HG03469 (cell line): ENCODE measurements around the gene VPS35L.
A peak's percentile ranks its signal among the peaks of the same experiment; 100 is the strongest.
"Not testable (repeated sequence)": the region's sequence is repeated elsewhere in the genome, so short reads cannot be mapped to it uniquely, and the experiment has no call there.

ENCODE experiments used
- ATAC-seq: cut with Tn5 transposase; IDR thresholded peaks from one replicate; pipeline ENCODE4 v1.9.1; 2021; ENCODE audit warnings: mild to moderate bottlenecking, moderate library complexity, moderate number of reproducible peaks; ENCODE audit not compliant: unreplicated experiment

The VPS35L gene

DNA sequence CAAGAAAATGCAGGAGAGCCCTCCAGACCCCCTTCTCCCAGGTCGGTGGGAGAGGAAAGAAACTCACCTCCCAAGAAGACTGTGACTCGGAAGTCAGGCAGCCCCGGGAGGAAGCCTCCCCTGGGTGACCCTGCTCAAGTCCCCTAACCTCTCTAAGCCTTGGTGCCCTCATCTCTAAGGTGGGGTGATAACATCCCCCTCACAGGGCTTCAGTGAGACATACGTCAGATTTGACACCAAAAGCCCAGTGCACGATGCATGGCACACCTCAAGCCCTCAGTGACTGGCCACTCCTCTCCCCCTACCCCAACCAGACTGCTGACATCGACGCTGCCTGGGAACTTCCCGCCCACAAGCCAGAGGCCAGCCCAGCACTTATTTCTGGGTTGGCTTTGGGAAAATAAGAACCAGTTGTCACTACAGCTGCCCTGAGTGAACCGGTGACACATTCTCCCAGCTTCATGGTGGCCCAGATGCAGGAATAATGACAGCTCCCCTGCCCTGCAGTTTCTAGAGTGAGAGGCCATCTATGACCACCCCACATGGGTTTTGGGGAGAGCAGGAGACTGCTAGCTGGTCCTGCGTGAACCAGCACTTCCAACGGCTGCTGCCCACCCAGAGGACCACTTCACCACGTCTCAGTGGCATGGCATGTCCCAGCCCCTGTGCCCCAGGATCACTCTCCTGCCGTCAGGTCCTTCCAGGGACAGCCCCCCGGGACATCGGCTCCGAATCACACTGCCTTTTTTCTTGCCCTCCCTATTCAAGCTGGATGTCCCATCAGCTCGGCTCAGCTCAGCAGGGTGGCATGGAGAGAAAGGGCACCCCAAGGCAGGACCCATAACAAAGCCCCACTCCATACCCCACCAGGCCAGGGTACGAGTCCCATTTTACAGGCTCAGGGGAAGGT lies 153.0 kb downstream of the VPS35L start:
- no peak for ATAC-seq

DNA sequence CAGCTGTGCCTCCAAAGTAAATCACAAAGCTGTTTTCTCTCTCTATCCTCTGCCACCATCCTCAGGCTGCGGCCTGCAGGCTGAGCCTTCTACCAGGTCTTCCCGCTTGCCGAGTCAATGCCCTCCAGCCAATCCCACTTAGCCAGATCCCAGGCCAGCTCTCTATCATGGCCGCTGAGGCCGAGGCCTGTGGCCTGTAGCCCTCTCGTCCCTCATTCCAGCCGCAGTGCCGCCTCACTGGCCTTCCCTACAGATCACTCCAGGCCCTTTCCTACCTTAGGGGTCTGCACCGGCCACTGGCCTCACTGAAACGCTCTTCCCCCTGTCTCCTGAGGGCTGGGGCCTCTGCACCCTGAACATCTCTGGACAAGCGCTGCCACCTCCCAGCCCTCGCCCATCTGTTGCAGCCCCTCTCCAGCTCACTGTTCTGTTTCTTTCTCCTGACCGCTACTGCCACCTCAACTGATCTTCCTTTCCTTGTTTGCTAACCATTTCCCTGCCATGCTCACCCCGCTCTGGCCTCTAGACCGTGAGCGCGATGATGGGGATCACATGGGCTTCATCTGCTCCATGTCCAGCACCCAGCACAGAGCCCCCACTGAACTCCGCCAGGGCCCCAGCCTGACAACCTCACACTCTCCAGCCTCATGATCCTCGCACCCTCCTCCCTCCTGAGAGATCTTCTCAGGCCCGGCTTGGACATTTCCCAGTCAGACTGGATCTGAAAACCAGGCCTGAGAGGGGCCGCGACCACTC lies 154.1 kb downstream of the VPS35L start:
- no peak for ATAC-seq

DNA sequence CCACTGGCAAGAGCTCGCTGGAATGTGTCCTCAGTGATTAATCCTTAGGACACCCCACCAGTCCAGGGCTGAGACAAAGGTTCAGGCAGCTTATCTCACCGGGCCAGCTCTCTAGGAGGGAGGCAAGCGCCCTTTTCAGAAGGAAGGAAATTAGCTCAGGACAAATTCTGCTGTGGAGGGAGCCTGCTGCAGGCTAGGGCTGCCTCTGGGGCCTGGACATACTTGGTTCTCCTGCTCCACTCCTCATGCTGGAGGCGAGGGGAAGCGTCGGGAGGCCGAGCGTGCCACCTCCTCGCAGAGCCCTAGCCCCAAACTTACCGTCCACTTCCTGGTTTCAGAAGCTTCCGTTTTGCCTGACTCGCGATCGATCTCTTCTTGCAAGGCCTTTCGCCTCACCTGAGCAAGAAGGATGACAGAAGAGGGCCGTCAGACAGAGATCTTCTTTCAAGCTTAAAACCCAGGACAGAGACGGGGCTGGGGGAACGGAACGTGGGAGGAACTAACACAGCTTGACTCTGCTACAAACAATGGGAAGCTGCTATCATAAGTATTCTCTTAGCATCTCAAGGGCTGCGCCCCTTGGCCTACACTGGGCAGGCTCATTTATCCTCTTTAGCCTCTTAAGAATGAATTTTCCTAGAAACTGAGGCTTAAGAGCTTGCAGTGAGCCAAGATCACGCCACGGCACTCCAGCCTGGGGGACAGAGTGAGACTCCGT lies 154.8 kb downstream of the VPS35L start:
- ATAC-seq = no peak

DNA sequence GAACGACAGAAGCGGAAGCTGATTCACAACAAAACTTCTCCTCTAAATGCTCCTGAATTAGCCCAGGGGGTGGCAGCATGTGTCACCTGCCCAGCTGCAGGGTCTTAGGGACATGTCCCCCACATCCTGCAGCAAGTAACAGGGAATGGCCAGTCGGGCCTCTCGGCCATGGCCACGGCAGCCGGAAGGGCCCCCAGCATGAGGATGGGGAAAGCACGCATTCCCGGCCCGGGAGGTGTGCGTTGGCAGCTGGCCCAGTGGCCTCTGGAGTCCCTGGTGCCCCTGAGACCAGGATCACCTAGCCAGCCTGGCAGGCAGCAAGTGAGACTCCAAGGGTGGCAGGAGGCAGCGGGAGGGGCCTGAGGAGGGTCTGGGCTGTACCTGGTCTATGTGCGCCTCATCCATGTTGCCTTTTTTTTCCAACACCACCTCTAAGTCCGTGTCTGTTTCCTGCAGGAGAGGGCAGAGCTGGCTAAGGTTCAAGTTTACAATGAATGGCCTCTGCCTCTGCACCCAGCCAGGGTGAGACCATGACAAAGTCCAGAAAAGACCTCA lies 155.6 kb downstream of the VPS35L start:
- ATAC-seq = no peak

DNA sequence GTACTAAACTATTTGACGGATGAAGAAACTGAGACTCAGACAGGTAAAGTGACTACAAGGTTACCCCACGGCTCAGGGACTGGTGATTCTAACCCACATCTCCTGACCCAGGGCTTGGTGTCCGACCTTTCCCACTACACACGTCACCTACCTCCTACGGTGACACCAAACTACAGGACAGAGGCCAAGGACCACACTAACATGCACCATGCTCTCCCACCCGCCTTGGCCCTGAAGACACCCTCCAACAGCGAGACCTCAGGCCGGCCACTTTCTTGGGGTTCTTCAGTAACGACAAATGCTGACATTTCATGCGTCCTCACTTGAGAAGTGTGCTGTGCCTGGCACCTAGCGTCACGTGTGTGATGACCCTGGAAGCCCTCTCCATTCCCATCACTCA lies 156.1 kb downstream of the VPS35L start:
- no peak for ATAC-seq

DNA sequence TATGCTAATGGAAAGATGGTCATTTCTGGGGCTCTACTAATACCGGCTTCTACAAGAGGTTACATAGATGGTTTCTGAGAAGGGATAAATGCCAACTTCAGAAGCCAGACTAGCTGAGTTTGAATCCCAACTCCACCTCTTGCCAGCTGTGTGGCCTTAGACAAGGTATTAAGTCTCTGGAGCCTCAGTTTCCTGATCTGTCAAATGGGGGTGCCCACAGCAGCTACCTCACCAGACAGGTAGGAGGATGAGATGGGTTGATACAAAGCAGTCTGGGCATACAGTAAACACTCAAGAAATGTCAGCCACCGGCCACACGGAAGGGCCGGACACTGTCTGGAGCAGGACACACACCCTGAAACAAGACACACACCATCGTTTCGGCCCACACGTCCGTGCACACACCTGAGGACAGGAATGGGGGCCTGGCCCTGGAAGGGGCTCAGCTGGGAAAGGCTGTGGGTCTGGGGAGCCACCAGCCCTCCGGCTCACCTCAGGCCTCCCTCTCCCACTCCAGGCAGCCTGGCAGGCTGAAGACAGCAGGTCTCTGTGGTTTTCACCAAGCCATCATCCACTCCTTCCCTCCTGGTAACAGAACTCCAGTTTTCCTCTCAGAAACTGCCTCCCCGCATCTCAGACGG lies 157.0 kb downstream of the VPS35L start:
- ATAC-seq = no peak

DNA sequence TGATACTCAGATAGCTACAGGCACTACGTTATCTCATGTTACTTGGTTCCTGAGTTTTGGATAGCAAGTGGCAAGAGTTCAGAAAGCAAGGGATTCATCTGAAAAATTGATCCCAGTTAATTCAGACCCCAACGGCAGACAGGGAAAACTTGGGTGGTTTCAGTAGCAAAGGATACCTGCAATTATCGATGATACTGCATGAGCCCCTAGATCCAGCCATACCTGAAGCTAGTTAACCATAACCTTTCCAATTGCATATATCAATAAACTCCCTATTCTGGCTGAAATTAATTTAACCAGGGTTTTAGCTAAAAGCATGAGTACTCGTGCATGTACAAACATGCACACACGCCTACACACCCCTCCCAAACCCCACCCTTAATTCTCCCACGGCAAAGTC lies 158.2 kb downstream of the VPS35L start:
- no peak for ATAC-seq

DNA sequence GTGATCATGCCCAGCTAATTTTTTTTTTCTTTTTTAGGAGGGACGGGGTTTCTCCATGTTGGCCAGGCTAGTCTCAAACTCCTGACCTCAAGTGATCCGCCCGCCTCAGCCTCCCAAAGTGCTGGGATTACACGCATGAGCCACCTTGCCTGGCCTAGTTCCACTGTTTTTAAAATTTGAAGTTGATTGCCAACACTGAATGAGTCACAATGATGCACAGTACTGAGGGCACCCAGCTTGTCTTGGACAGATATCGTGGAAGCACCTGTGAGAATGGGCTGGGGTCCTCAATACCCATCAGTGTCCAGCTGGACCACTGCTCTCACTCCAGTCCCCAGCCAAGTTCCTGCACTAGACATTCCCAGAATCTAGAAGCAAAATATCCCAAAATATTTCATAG lies 160.1 kb downstream of the VPS35L start:
- ATAC-seq = no peak

DNA sequence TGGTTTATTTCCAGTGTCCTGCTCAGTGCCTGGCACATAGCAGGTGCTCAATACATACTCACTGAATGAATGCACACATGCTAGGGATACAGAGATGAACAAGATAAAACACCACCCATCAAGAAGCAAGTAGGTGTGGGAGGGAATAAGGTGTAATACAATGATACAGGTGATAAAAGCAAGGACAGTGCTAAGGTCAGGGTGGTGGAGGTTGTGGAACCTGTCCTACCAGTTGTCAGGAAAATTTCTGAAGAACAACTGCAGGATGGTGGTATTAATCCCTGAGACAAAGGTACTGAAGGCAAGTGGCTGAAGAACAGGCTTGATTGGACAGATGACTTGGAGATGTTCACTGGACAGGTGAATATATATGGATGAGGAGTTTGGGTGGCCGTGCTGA lies 160.7 kb downstream of the VPS35L start:
- no peak for ATAC-seq

DNA sequence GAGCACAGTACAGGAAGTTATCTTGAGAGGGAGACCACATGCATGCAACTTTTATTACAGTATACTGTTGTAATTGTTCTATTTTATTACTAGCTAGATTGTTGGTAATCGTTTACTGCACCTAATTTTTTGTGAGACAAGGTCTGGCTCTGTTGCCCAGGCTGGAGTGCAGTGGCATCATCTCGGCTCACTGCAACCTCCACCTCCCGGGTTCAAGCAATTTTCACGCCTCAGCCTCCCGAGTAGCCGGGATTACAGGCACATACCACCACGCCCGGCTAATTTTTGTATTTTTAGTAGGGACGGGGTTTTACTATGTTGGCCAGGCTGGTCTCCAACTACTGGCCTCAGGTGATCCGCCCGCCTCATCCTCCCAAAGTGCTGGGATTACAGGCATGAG lies 161.2 kb downstream of the VPS35L start:
- not testable (repeated sequence) for ATAC-seq

DNA sequence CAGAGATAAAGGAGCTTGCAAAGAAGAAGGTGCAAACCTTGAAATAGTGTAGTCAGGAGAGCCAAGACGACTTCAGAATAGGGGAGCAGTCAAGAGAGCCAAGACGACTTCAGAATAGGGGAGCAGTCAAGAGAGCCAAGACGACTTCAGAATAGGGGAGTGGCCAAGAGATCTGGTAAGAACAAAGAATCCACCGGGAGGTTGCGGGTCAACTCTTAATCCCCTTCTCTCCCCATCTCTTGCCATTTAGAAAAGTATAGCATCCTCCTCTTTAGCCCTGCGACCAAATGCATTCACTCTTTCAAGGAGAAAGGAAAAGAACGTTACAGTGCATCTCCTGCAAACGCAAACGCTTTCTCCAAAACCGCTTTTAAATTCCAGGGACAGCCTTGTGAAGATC lies 161.8 kb downstream of the VPS35L start:
- no peak for ATAC-seq

DNA sequence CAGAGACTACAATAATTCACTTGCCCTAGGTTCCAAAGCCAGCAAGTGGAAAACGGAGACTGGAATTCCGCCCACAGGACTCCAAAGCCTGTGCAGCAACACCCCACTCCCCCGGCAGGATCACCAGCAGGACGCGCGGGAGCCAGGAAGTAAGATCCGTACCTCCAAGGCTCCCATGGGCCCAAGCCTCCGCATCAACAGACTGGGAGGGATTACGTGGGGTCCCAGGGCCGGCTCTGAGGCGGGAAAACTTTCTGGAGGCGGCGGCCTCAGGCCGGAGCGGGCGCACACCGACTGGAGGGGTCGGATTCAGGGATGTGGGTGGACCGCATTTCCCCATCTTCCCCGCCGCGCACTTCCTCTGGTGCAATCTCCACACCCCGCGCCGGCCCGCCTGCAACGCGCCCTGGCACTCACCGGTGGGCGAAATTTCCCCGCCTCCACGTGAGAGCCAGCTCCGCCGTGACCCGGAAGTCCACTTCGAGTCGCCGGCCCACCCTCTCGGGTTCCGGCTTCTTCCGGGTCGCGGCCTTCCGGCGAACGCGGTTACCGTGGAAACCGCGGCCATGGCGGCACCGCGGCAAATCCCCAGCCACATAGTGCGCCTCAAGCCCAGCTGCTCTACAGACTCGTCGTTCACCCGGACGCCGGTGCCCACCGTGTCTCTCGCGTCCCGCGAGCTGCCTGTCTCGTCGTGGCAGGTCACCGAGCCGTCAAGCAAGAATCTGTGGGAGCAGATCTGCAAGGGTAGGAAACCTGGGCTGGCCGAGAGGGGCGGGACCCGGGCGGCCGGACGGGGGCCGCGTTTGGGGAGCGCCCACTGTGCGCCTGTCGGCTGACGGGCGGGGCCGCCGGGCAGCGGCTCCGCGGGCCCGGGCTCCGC lies 162.5 kb downstream of the VPS35L start, which contains the start of the genes IQCK and KNOP1:
Gene IQCK (plus strand): TSS at position 531 of the 883 bp plus-strand sequence. CDS start 36 bp downstream, at position 567.
Gene KNOP1 (minus strand): TSS at position 487 of the 883 bp plus-strand sequence. CDS start 3,192 bp downstream, outside the sequence.
- peak; percentile 89 for ATAC-seq

DNA sequence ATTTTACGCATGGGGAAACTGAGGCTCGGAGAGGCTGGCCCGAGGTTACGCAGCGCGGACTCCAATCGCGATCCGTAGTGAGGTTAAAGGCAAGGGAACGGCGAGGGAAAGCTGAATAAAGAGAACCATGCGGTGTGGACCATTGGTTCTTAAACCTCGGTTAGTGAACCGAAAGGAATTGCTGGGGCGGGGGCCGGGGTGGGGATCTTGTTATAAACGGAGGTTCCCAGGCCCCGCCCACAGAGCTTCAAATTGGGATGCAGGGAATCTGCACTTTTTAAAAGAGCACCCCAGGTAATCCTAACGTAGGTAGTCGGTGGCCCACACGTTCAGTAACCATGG lies 163.1 kb downstream of the VPS35L start:
- no peak for ATAC-seq

DNA sequence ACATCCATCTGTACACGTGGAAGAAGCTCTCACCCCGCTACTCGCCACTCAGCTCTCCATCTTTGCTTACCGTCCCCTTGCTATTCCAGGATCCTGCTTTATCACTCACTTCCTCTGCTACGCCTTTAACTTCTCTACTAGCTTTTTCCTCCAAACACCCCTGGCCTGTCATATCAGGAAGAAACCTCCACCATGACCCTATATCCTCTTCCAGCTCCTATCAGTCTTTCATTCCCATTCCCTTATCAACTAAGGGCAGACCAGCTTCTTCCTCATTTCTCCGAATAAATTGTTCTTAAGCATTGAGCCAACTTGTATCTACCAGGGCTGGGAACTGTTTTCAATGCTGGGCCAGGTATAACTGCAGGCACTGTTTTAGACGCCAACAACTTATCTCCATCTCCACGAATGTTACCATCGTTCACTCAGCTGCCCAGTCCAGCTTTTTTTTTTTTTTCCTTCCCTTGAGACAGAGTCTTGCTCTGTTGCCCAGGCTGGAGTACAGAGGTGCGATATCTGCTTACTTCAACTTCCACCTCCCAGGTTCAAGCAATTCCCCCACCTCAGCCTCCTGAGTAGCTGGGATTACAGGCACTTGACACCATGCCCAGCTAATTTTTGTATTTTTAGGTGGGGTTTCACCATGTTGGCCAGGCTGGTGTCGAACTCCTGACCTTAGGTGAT lies 166.9 kb downstream of the VPS35L start:
- ATAC-seq = no peak

DNA sequence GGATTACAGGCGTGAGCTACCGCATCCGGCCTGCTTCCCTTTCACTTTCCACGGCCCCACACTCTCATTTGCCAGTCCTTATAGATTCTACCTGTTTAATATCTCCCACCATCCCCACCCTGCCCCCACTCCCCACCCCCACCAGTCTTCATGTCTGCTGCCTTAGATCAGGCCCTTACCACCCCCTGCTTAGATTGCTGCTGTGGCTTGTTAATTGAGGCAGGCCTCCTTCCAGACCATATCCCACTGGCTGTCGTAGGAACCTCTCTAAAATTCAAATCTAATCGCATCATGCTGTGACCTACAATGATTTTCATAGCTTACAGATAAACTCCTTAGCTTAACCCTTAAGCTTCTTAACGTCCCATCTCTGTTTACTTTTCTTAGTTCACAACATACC lies 167.5 kb downstream of the VPS35L start:
- ATAC-seq = no peak

DNA sequence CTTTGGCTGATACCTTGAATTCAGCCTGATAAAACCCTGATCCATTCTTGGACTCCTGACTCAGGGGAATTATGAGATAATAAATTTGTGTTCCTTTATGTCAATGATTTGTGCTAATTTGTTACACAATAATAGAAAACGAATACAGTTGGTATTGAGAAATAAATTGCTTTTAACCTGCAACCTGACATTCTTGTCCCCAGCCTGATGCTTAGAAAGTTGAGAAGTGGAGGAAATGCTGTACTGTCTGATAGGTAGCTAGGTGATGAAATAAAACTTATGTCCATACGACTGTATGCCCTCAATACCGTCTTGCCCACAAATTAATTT lies 173.1 kb downstream of the VPS35L start:
- no peak for ATAC-seq

DNA sequence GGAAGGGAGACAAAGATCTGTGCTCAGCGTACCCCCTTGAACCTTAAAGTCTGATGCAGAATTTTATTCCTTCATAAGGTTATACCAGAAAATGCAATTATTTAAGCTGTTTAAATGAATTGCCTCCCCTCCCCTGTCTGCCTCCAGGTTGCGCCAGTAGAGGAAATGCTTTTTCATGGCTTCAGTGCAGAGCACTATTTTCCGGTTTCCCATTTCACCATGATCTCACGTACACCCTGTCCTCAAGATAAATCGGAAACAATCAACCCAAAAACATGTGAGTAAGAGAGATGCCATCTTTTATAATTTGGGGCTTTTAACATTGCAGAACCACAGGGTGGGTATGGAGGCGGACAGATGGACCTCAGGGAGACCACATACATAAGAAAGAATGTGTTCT lies 178.0 kb downstream of the VPS35L start:
- no peak for ATAC-seq

DNA sequence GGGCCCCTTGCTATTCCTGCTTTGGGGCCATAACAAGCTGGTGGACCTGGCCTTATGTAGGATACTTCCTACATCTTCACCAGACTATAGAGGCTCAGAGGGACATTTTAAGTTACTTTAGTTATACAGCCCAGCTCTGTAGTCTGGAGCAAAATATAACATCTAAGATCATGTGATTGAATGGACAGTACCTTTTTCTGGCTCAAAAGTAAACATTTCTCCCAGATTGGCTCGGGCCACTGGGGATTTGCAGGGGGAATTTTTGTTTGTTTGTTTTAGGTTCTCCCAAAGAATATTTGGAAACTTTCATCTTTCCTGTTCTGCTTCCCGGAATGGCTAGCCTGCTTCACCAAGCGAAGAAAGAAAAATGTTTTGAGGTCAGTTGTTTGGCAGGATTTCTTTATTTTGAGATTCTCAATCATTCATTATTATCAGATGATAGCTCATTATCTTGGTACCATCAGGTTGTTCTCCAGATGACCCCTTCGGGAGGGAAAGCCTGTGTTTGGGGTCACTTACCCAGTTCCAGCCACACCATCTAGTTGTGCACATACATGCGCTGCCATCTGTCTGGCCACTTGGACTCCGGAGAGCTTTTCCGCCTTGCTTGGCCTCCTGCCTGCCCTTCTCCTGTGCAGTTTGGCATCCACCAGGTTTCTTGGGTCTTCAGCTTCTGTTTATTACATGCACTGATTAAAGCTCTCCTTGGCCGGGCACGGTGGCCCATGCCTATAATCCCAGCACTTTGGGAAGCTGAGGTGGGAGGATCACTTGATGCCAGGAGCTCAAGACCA lies 179.8 kb downstream of the VPS35L start:
- no peak for ATAC-seq
